Common myeloid progenitor, CD34-positive (primary cell): ENCODE measurements around the gene SMIM5.

ENCODE experiments used
- CTCF ChIA-PET: fragments of 350-600 bp; sonication (Branson Sonifier 250); formaldehyde crosslinking; loops from one replicate; lab custom pipeline; 2021; ENCODE audit warnings: antibody characterized with exemption; lab: Charles Lee
- POLR2A ChIA-PET: fragments of 350-600 bp; sonication (Branson Sonifier 250); formaldehyde crosslinking; loops from one replicate; lab custom pipeline; 2021; ENCODE audit warnings: antibody characterized with exemption; lab: Charles Lee
- DNase-seq, 3 donors: peaks; one replicate each; pipeline versions ENCODE4 v3.0.0 to v3.0.0-alpha.2; 2013
- H3K27ac ChIP-seq, 2 experiments: 1 replicate in 1 of 2; 2 replicates in 1 of 2; pipeline ENCODE4 v1.7.0; 2013; ENCODE audit warnings: inconsistent platforms in 2 of 2, low read length in 2 of 2, mild to moderate bottlenecking in 2 of 2, low read depth in 1 of 2, moderate library complexity in 1 of 2; ENCODE audit not compliant: severe bottlenecking in 2 of 2, insufficient read depth in 1 of 2, poor library complexity in 1 of 2
- H3K27me3 ChIP-seq, 5 experiments: replicated peaks in 2 of 5; 1 replicate in 3 of 5; 2 replicates in 2 of 5; pipeline versions ENCODE4 v1.6.1 to v1.7.0; 2013; ENCODE audit warnings: low read length in 4 of 5, mild to moderate bottlenecking in 2 of 5, moderate library complexity in 2 of 5, inconsistent platforms in 1 of 5; ENCODE audit not compliant: insufficient read depth in 5 of 5, control insufficient read depth in 4 of 5
- H3K36me3 ChIP-seq, 4 experiments: 1 replicate in 2 of 4; 2 replicates in 2 of 4; pipeline versions ENCODE4 v1.6.1 to v1.7.0; 2013; ENCODE audit warnings: low read length in 3 of 4, control low read depth in 1 of 4, mild to moderate bottlenecking in 1 of 4; ENCODE audit not compliant: control insufficient read depth in 4 of 4, insufficient read depth in 4 of 4
- H3K4me1 ChIP-seq, 4 experiments: 1 replicate in 3 of 4; 2 replicates in 1 of 4; pipeline versions ENCODE4 v1.6.1 to v1.7.1; 2013; ENCODE audit warnings: low read length in 3 of 4, mild to moderate bottlenecking in 3 of 4, control low read depth in 1 of 4, inconsistent platforms in 1 of 4, moderate library complexity in 1 of 4; ENCODE audit not compliant: control insufficient read depth in 4 of 4, insufficient read depth in 4 of 4; ENCODE audit errors: control extremely low read depth in 1 of 4
- H3K4me3 ChIP-seq, 7 experiments: 1 replicate in 4 of 7; 2 replicates in 3 of 7; pipeline versions ENCODE4 v1.5.1 to v1.7.0; 2013; ENCODE audit warnings: mild to moderate bottlenecking in 7 of 7, low read length in 6 of 7, moderate library complexity in 6 of 7, inconsistent platforms in 2 of 7, low read depth in 2 of 7, control low read depth in 1 of 7; ENCODE audit not compliant: insufficient read depth in 4 of 7, control insufficient read depth in 1 of 7; ENCODE audit errors: extremely low read depth in 1 of 7
- H3K9me3 ChIP-seq, 5 experiments: 1 replicate in 4 of 5; 2 replicates in 1 of 5; pipeline versions ENCODE4 v1.6.1 to v1.7.1; 2013; ENCODE audit warnings: low read length in 4 of 5, mild to moderate bottlenecking in 2 of 5, inconsistent platforms in 1 of 5, low read depth in 1 of 5, moderate library complexity in 1 of 5; ENCODE audit not compliant: control insufficient read depth in 4 of 5, insufficient read depth in 2 of 5; ENCODE audit errors: control extremely low read depth in 1 of 5
- WGBS: methylation state at CpG from one replicate; pipeline ENCODE4 v1.1.5; 2013; ENCODE audit not compliant: insufficient coverage; 5-methylcytosine and 5-hydroxymethylcytosine counted together

The SMIM5 gene

GRCh38 chr17:75647921-75648320, 14.7 kb downstream of the SMIM5 start:
- CTCF ChIA-PET = interaction anchor here (0.7 to 29.3 kb wide), 3 partner anchors 4 to 100 kb away, joined by 3 to 834 read pairs (median 834); partner anchors contain the start of gene SMIM5
- Histone ChIP-seq H3K4me1 (peaks cover 7 to 38% (median 27%) of the 10 kb centered on the region in 4 experiments), H3K4me3 (no peak overlapping the region), H3K36me3 (peaks cover 0 to 42% (median 27%) of the 10 kb centered on the region in 4 experiments), H3K27ac (peak overlapping the region; percentile 95 to 96), H3K9me3 (no peaks in the 10 kb centered on the region), H3K27me3 (no peaks in the 10 kb centered on the region)
- DNase-seq = no peak
- POLR2A ChIA-PET = no interaction called here
- WGBS = 98% methylated on average over 6 of the region's 7 CpGs

- Histone ChIP-seq H3K4me1 (peaks cover 7 to 40% (median 30%) of the 10 kb centered on the region in 4 experiments), H3K4me3 (no peak overlapping the region), H3K36me3 (peaks cover 0 to 43% (median 30%) of the 10 kb centered on the region in 4 experiments), H3K9me3 (no peaks in the 10 kb centered on the region), H3K27me3 (no peaks in the 10 kb centered on the region), H3K27ac (no peak overlapping the region)
- WGBS = 96% methylated on average over 6 of the region's 6 CpGs
- no peak for DNase-seq
- ChIA-PET CTCF (interaction anchor here (0.6 to 22.9 kb wide), 7 partner anchors 10 to 104 kb away, joined by 3 to 834 read pairs (median 3); partner anchors contain the start of gene SMIM5), POLR2A (no interaction called here)
Observed at GRCh38 chr17:75649687-75650086, 16.5 kb downstream of the SMIM5 start.

- 97% methylated on average over 7 of the region's 7 CpGs for WGBS
- Histone ChIP-seq H3K4me1 (peaks cover 0 to 28% (median 22%) of the 10 kb centered on the region in 4 experiments), H3K4me3 (no peak overlapping the region), H3K9me3 (no peaks in the 10 kb centered on the region), H3K27me3 (no peaks in the 10 kb centered on the region), H3K27ac (no peak overlapping the region), H3K36me3 (peaks cover 0 to 46% (median 35%) of the 10 kb centered on the region in 4 experiments)
- CTCF ChIA-PET = interaction anchor here (0.8 to 22.9 kb wide), 6 partner anchors 17 to 103 kb away, joined by 3 to 834 read pairs (median 6); partner anchors contain the start of gene SMIM5
- DNase-seq = no peak
- POLR2A ChIA-PET = no interaction called here
Observed at GRCh38 chr17:75650874-75651273, 17.6 kb downstream of the SMIM5 start.

- no peak for DNase-seq
- no peaks in the 10 kb centered on the region for H3K9me3 ChIP-seq
- POLR2A ChIA-PET = interaction anchor here (0.6 to 1.1 kb wide), 4 partner anchors 16 to 128 kb away, joined by 3 to 7 read pairs (median 4); partner anchors contain the start of gene SMIM5
- H3K4me1 ChIP-seq = peaks cover 0 to 15% (median 10%) of the 10 kb centered on the region in 4 experiments
- H3K4me3 ChIP-seq = no peak overlapping the region
- H3K27ac ChIP-seq = peak overlapping the region in 1 of 2 experiments; percentile 43
- WGBS = 91% methylated on average over 3 of the region's 5 CpGs
- H3K36me3 ChIP-seq = peaks cover 0 to 51% (median 40%) of the 10 kb centered on the region in 4 experiments
- H3K27me3 ChIP-seq = no peaks in the 10 kb centered on the region
- CTCF ChIA-PET = interaction anchor here (1.0 to 22.9 kb wide), 11 partner anchors 9 to 101 kb away, joined by 3 to 834 read pairs (median 5); partner anchors contain the start of genes RECQL5 and SMIM5
Observed at GRCh38 chr17:75652341-75652740, 19.1 kb downstream of the SMIM5 start.

- peak overlapping the region in 1 of 2 experiments; percentile 43 for H3K27ac ChIP-seq
- no peaks in the 10 kb centered on the region for H3K27me3 ChIP-seq
- H3K36me3 ChIP-seq = peaks cover 0 to 54% (median 41%) of the 10 kb centered on the region in 4 experiments
- H3K4me1 ChIP-seq = peaks cover 0 to 15% (median 10%) of the 10 kb centered on the region in 4 experiments
- no peaks in the 10 kb centered on the region for H3K9me3 ChIP-seq
- ChIA-PET CTCF (interaction anchor here (1.0 to 22.9 kb wide), 12 partner anchors 9 to 100 kb away, joined by 3 to 834 read pairs (median 6); partner anchors contain the start of genes RECQL5 and SMIM5), POLR2A (interaction anchor here (0.6 to 1.5 kb wide), 6 partner anchors 14 to 127 kb away, joined by 3 to 7 read pairs (median 4); partner anchors contain the start of genes RECQL5, SAP30BP and SMIM5)
- 32% methylated on average over 3 of the region's 6 CpGs for WGBS
- H3K4me3 ChIP-seq = peak overlapping the region in 2 of 7 experiments; percentile 11 to 24
- peak; percentile 71 to 83 (median 83) for DNase-seq
Observed at GRCh38 chr17:75652934-75653549, 19.8 kb downstream of the SMIM5 start.

GRCh38 chr17:75654176-75654575, 20.9 kb downstream of the SMIM5 start:
- peak overlapping the region in 1 of 2 experiments; percentile 4 for H3K27ac ChIP-seq
- ChIA-PET CTCF (interaction anchor here (1.0 to 22.9 kb wide), 13 partner anchors 8 to 100 kb away, joined by 3 to 834 read pairs (median 5); partner anchors contain the start of genes RECQL5 and SMIM5), POLR2A (interaction anchor here (0.6 to 1.5 kb wide), 5 partner anchors 13 to 453 kb away, joined by 3 to 5 read pairs (median 4); partner anchors contain the start of genes RECQL5, SAP30BP and SMIM5)
- peaks cover 0 to 52% (median 43%) of the 10 kb centered on the region in 4 experiments for H3K36me3 ChIP-seq
- H3K27me3 ChIP-seq = no peaks in the 10 kb centered on the region
- H3K9me3 ChIP-seq = no peaks in the 10 kb centered on the region
- peaks cover 0 to 15% (median 10%) of the 10 kb centered on the region in 4 experiments for H3K4me1 ChIP-seq
- WGBS = 71% methylated on average over 2 of the region's 2 CpGs
- no peak overlapping the region for H3K4me3 ChIP-seq
- no peak for DNase-seq
